ENCODE measurements around the gene ERC2.

The ERC2 gene

DNA sequence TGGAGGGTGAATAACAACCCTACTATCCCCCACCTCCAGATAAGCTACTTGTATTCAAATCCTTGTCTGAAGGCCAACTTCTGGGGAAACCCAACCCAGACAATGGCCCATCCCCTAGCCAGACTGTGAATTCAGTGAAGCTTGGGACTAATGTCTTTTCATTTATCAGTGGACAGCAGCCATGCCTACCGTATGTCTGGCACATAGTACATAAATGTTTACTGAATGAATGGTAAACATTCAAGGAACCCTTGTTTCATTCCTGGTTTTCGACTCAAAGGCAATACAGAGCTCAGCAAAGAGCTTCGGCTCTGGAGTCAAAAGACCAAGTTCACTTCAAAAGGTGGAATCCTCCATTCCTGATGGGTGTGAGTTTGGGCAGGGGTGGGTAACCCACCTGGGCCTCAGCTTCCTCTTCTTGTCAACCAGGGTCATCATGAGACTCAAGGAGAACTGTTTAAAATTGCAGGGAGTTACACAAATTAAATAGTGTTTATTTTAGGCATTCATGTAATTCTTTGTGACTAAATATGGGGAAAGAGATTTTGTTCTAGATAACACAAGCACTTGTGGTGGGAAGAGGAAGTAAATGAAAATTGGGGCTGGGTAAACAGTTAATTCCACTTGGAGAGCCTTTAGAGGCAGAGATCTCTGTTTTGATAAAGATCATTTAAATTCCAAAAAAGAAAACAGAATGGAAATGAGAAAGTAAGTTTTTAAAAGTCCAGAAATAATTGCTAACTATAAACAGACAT is 677.5 kb downstream of the ERC2 start:
- no peak for DNase-seq
- intact Hi-C loops (cut with DNase I) = no loop called here

DNA sequence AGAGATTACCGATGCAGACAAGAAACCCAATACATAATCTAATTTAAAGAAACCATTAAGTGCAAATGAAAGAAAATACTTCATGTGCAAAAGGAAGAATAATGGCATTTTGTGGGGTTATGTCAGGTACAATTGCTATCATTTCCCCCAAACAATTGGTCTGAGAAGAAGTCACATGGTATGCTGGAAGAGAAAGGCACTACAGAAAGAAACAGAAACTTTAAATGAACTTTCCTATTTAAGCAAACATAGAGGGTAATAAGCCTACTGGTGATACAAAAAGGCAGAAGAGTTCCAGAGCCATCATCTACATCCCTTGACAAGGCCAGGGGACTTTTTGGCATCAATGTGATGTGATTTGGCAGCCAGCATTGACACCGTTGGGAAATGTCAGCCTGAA is 678.8 kb downstream of the ERC2 start:
- intact Hi-C loops (cut with DNase I) = no loop called here
- DNase-seq = no peak

- DNase-seq = no peak
- intact Hi-C loops (cut with DNase I) = no loop called here
Observed at GRCh38 chr3:55782807-55783206, 685.5 kb downstream of the ERC2 start.

- no peak for DNase-seq
Observed at GRCh38 chr3:55782351-55782750, 685.9 kb downstream of the ERC2 start.

DNA sequence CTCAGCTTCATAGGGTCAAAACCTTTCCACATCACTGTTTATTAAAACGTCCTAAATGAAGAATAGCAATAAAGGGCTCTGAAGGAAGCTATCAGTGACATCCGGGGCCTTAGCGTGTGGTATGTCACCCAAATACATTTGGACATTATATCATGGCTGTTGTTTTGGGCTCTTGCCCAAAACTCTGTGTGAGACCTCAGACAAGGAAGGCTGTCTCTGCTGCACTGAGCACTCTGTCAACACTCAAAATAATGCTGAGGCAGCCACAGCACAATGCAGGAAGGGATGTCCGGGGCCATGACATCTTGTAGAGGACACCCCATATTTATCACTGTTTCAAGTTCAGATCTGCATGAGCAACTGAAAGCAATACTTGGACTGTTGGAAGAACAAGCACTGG is 687.4 kb downstream of the ERC2 start:
- intact Hi-C loops (cut with DNase I) = no loop called here
- no peak for DNase-seq

More at GRCh38 chr3:55782351-55782750, 685.9 kb downstream of the ERC2 start:
- intact Hi-C loops (cut with DNase I) = no loop called here

GRCh38 chr3:55779543-55779942 is 688.7 kb downstream of the ERC2 start:
- DNase-seq = no peak
- intact Hi-C loops (cut with DNase I) = no loop called here

DNA sequence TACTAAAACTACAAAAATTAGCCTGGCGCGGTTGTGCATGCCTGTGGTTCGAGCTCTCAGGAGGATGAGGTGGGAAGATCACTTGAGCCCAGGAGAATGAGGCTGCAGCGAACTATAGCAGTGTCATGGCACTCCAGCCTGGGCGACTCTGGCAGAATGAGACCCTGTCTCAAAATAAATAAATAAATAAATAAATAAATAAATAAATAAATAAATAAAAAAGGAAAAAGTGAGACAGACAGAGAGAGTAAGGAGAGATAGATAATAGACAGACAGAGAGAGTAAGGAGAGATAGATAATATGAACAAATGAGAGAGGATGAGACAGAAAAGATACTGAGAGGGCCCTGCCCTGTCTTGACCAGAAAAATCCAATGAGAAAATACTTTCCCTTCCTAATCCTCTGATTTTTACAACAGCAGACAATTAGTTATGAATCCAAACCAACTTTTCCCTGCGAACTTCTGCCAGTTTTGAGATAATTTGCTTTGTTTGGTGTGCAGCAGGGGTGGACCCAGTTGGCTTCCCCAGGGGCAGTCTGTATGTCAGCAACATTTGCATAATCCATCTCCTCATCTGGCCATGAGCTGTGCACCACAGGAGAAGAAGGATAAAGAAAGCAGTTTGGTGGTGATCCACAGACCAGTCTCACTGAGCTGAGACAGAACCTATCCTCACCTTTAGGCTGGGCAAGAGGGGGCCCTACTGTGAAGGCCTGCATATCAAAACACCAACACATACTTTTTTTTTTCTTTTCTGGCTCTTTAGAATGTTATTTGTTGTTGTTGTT is 692.7 kb downstream of the ERC2 start:
- intact Hi-C loops (cut with DNase I) = no loop called here
- DNase-seq = no peak

DNA sequence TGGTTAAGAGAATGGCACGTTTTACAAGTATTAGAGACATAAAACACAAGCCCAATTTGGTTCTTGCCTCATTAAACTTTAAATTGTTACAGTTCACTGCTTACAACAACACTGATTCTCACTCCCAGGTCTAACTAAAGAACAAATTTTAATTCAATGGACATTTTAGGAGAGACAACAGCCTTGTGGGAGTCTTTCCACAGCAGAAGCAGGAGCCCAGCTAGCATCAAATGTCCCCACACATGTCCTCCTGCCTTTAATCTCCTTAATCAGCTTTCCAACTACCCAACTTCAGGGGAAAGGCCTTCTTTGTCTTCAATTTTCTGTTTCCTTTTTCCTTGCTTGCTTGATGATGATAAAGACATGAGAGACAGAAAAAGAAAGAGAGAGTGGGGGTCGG is 693.4 kb downstream of the ERC2 start:
- DNase-seq = no peak
- intact Hi-C loops (cut with DNase I) = no loop called here

- intact Hi-C loops (cut with DNase I) = no loop called here
- DNase-seq = no peak
Observed at GRCh38 chr3:55771503-55771902, 696.8 kb downstream of the ERC2 start.

- intact Hi-C loops (cut with DNase I) = no loop called here
Observed at GRCh38 chr3:55770077-55770476, 698.2 kb downstream of the ERC2 start.

DNA sequence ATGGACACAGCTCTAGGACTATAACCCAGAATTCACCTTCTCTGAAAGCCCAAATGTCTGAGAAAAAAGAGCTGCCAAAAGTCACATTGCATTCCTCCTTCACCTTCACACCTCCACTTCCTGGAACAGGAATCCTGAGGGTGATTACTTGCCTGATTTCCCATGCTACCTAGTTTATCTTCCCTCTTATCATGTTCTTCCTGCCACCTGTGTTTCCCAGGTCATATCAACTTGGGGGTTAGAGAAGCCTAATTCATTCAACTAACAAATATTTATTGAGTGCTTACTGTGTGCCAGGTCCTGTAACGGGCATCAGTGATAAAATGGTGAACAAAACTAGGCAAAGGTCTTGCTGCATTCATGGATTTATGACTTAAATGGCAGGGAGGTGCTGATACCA is 701.5 kb downstream of the ERC2 start:
- intact Hi-C loops (cut with DNase I) = no loop called here
- DNase-seq = no peak

More at GRCh38 chr3:55770077-55770476, 698.2 kb downstream of the ERC2 start:
- no peak for DNase-seq

DNA sequence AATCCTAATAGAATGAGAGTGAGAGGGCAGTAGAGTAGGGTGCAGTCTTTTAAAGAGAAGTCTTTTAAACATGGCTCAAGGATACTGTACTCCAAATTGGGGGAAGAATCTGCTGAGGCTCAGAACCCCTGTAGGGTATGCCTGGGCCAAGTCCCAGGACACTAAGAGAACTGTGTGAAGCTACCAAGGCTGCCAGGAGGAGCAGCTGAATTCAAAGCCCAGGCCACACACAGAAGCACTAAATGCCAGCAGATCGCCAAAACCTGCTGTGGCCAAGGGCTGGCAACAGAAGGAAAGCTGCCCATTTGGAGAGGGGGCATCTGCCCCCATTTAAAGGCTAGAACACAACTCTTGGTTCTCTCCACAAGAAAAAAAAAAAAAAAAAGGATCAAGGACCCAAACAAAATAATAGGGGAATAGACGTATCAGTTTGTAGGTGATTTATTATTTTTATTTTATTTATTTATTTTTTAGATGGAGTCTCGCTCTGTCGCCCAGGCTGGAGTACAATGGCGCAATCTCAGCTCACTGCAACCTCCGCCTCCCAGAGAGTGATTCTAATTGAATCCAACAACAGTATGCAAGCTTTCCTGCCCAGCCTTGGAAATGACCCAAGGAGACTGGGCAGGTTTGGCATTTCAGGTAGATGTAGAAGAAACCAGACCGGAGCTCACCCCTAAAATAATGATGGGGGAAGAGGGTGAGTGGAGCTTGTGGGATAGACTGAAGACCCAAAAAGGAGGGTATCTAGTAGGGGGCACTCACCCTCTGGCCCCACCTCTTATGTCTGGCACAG is 702.2 kb downstream of the ERC2 start:
- DNase-seq = no peak
- intact Hi-C loops (cut with DNase I) = no loop called here

DNA sequence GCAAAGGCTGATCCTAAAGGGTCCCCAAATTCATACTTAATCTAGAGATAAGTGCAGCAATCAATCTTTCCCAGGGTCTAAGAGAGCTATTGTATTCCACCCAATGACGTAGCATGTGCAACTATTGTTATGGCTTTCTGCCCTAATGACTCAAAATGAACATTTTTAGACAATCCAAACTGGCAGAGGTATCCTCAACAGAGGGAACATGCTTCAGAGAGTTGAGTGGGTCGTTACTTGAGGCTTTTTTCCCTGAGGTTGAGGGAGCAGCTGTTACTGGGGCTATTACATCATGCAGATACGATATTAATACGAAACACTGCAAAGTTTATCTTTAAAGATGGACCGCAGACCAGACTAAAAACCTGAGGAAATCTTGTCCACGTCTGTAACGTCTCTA is 702.9 kb downstream of the ERC2 start:
- intact Hi-C loops (cut with DNase I) = no loop called here

GRCh38 chr3:55756976-55757375 is 711.3 kb downstream of the ERC2 start:
- intact Hi-C loops (cut with DNase I) = no loop called here
- no peak for DNase-seq

More for the DNA sequence above, 702.9 kb downstream of the ERC2 start:
- DNase-seq = no peak

GRCh38 chr3:55755516-55756205 is 712.6 kb downstream of the ERC2 start:
- intact Hi-C loops (cut with DNase I) = no loop called here
- no peak for DNase-seq

DNA sequence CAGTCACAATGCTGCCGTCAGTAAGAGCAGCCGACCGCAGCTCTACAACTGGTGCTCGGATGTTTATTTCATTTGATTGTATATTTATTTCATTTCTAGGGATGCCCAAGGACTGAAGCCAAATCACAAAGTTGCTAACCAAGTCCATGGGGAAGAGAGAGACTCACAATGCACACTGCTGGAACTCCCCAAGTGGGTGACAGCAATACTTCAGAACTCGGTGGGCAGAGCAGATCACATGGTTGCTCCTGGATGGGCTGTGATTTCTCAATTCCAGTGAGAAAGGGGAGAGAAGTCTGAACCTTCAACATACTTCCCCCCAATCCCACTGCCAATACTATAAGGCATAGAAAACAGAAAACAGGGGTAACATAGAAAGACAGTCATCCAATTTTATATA is 715.4 kb downstream of the ERC2 start:
- intact Hi-C loops (cut with DNase I) = no loop called here
- no peak for DNase-seq

GRCh38 chr3:55751730-55752129 is 716.5 kb downstream of the ERC2 start:
- intact Hi-C loops (cut with DNase I) = no loop called here
- no peak for DNase-seq

DNA sequence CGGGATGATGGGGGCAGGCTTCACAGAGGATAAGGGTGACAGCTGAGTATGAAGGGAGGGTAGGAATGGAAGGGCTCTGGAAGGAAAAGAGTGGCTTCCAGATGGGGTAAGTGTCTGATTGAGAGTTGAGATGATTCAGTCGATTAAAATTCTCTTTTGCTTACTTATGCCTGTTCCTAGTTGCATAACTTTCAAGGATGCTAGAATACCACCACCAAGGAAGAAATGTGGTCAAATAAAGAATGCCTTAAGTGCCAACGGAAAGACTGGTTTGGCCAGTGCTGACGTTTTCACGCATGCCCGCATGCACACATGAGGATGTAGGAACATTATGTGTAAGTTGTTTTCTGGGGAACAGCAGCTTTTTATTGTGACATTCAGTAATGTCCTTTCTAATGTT is 717.7 kb downstream of the ERC2 start:
- intact Hi-C loops (cut with DNase I) = no loop called here

DNA sequence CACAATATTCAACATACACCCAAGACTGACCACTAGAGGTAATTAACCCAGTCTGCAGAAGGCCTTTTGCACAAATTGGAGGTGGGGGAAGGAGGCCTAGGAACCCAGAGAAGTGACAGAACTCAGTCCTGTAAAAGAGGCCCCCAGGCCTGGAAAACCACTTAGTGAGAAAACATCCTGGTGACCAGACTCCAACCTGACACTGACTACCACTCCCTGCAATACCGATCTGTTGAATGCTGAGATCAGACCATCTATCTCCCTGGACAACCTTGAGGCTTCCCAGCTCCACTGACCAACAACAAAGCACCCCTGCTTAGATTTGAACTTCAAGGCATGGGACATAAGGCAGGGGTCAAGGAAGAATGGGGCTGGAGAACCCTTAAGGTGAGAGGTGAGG is 719.2 kb downstream of the ERC2 start:
- no peak for DNase-seq
- intact Hi-C loops (cut with DNase I) = no loop called here

More for the DNA sequence above, 717.7 kb downstream of the ERC2 start:
- no peak for DNase-seq

DNA sequence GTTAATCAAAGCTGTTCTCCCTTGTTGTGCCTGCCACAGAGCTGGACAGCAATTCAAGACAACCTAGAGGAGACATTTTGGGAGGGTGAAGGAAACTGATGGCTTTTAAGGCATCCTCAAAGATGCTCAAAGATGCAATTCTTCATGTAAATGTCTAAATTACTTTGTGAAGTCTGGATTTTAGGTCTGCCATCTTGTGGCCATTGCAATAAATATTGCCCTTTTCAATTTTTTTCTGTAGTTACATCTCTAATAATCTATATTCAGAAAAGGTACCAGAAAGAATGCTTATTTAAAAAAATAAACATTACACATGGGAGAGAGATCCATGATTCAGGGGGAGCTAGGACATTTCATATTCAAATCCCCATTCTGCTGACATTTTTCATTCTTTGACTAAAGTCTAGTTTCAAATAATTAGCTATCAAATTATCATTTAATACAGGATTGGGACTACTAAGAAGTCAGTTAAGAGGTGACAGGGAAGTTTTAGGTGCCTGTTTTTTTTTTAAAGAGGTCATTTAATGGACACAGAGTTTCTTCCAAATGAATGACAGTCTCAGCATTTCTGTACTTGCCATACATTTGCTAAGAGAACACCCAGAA is 721.4 kb downstream of the ERC2 start:
- intact Hi-C loops (cut with DNase I) = no loop called here
- DNase-seq = no peak
